H1 (cell line): ENCODE measurements around the gene NEK9. TPM values are rescaled to one million over a fixed set of nuclear protein-coding genes. Genes with fewer than 3 reads are reported as not detected.

Experiments
- CTBP2 ChIP-seq: IDR thresholded peaks from 2 replicates; pipeline ENCODE4 v1.7.0; 2011; ENCODE audit warnings: borderline replicate concordance, mild to moderate bottlenecking, moderate library complexity, mixed read lengths, low read length; ENCODE audit not compliant: insufficient read depth, insufficient read length
- CTCF ChIP-seq, 3 experiments: IDR thresholded peaks; 1 replicate in 2 of 3; 2 replicates in 1 of 3; pipeline versions ENCODE4 v1.5.1 to v1.6.1; 2011; ENCODE audit warnings: low read length in 3 of 3, mild to moderate bottlenecking in 3 of 3, inconsistent platforms in 2 of 3, low read depth in 1 of 3, moderate library complexity in 1 of 3; ENCODE audit not compliant: insufficient read depth in 1 of 3; ENCODE audit errors: control extremely low read depth in 1 of 3
- HDAC6 ChIP-seq: IDR thresholded peaks from one replicate; pipeline ENCODE4 v1.7.1; 2012; ENCODE audit warnings: low read depth, mild to moderate bottlenecking, inconsistent platforms, low read length, moderate library complexity
- YY1 ChIP-seq: IDR thresholded peaks from 2 replicates; pipeline ENCODE4 v1.6.1; 2011; ENCODE audit warnings: low read depth, mild to moderate bottlenecking, low read length
- polyA plus RNA-seq, 7 experiments: library from polyadenylated mRNA; depleted of rRNA in 3 of 7; stranded (reverse) in 5 of 7; unstranded in 2 of 7; fragments of >200 nt in 5 of 7; fragments of 200-250 nt in 2 of 7; gene quantifications; 1 replicate in 5 of 7; 2 replicates in 1 of 7; 4 replicates in 1 of 7; pipeline versions ENCODE4 v1.2.1 to v1.2.3, GENCODE V29; 2011 to 2013; ENCODE audit warnings: missing spikeins in 2 of 7, mixed read lengths in 2 of 7
- total RNA-seq: library from RNA; stranded (reverse); fragmentation: NEBNext Ultra II Directional; extraction: Animal tissue kit (Norgen Biotek cat#: 25700); gene quantifications from 2 replicates; pipeline ENCODE4 v1.2.1, GENCODE V29; 2021

The NEK9 gene
- total and polyA plus RNA-seq, 2 of the 8 experiments (the other 6 are each of a cell fraction or from before 2014, with no cell fraction given): 16.0 to 43.6 TPM

GRCh38 chr14:75067212-75067611 is 59.6 kb downstream of the NEK9 start (continued):
- TF ChIP-seq CTCF (IDR thresholded peaks at IDR 0.05; ENCODE audit: control extremely low read depth in 1 of 3, insufficient read depth in 1 of 3, low read depth in 1 of 3, low read length in 3 of 3) (no peak), CTBP2 (no peak), YY1 (no peak), HDAC6 (no peak)
